Activated CD4-positive, alpha-beta T cell treated with anti-CD3 and anti-CD28 coated beads for 36 hours (primary cell): Measurements from ENCODE around the gene ZC3H12C. TPM values are rescaled to one million over a fixed set of nuclear protein-coding genes. Genes with fewer than 3 reads are reported as not detected.

ENCODE experiments used
- ATAC-seq: fragments of 200-7000 bp; cut with Tn5 transposase; one replicate; pipeline ENCODE4 v1.10.0; 2021; ENCODE audit warnings: mild to moderate bottlenecking, moderate library complexity
- CTCF ChIA-PET: fragments of 350-600 bp; sonication (Branson Sonifier 250); formaldehyde crosslinking; loops from one replicate; lab custom pipeline; 2021; ENCODE audit warnings: antibody characterized with exemption; lab: Charles Lee
- POLR2A ChIA-PET: fragments of 350-600 bp; sonication (Branson Sonifier 250); formaldehyde crosslinking; loops from one replicate; lab custom pipeline; 2021; ENCODE audit warnings: antibody characterized with exemption, inconsistent platforms; lab: Charles Lee
- DNase-seq: peaks from one replicate; pipeline ENCODE4 v3.0.0-alpha.2; 2020
- H3K27ac Mint-ChIP-seq: one replicate; pipeline ENCODE4 v1.8.0; 2021; ENCODE audit warnings: mixed read lengths
- H3K27me3 Mint-ChIP-seq: one replicate; pipeline ENCODE4 v1.8.0; 2021; ENCODE audit warnings: mixed read lengths
- H3K36me3 Mint-ChIP-seq: one replicate; pipeline ENCODE4 v1.8.0; 2021; ENCODE audit warnings: low read depth, mixed read lengths
- H3K4me1 Mint-ChIP-seq: one replicate; pipeline ENCODE4 v1.8.0; 2021; ENCODE audit warnings: mixed read lengths
- H3K4me3 Mint-ChIP-seq: one replicate; pipeline ENCODE4 v1.8.0; 2021; ENCODE audit warnings: mild to moderate bottlenecking, moderate library complexity, mixed read lengths
- H3K9me3 Mint-ChIP-seq: one replicate; pipeline ENCODE4 v1.8.0; 2021; ENCODE audit warnings: low read depth, mixed read lengths
- intact Hi-C, 2 experiments: fragments of 100-400 bp; cut with DNase I in 1 of 2; cut with micrococcal nuclease in 1 of 2; formaldehyde crosslinking; loops; one replicate each; pipeline versions ENCODE4 v1.14.2 to v1.15.1; 2022 to 2024; cut with DNase I, micrococcal nuclease
- total RNA-seq, 2 experiments: library from RNA; stranded (reverse); gene quantifications; one replicate each; pipeline ENCODE4 v1.2.3, GENCODE V29; 2021

ZC3H12C gene
- total RNA-seq, 2 experiments from 2014 or later = 1.6 TPM

DNA sequence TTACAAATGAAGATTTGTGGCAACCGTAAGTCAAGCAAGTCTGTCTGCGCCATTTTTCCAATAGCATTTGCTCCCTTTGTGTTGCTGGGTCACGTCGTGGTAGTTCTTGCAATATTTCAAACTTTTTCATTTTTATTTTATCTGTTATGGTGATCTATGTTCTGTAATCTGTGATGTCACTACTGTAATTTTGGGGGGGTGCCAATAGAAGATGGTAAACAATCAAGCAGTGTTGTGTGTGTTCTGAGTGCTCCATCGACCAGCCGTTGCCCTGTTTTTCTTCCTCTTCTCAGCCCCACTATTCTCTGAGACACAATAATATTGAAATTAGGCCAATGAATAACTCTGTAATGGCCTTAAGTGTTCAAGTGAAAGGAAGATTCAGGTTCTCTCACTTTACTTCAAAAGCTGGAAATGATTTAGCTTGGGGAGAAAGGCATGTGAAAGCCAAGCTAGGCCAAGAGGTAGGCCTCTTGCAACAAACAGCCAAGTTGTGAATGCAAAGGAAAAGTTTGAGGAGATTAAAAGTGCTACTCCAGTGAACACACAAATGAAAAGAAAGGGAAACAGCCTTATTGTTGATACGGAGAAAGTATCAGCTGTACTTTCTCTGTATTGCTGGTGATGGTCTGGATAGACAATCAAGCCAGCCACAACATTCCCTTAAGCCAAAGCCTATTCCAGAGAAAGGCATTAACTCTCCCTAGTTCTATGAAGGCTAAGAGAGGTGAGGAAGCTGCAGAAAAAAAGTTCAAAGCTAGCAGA lies 7.5 kb downstream of the ZC3H12C start:
- DNase-seq (no peak), ATAC-seq (no peak)
- CTCF ChIA-PET = interaction anchor here (1.2 kb wide), 1 partner anchor 27 kb away, joined by 6 read pairs; no protein-coding TSS in a partner anchor
- intact Hi-C loops = no loop called here
- no peaks in the 10 kb centered on the region for H3K9me3 Mint-ChIP-seq
- no peak overlapping the region for H3K4me3 Mint-ChIP-seq
- H3K4me1 Mint-ChIP-seq = no peaks in the 10 kb centered on the region
- no peaks in the 10 kb centered on the region for H3K36me3 Mint-ChIP-seq
- peaks cover 14% of the 10 kb centered on the region for H3K27me3 Mint-ChIP-seq
- POLR2A ChIA-PET = interaction anchor here (0.7 kb wide), 1 partner anchor 50 kb away, joined by 5 read pairs; no protein-coding TSS in a partner anchor
- H3K27ac Mint-ChIP-seq = no peak overlapping the region

DNA sequence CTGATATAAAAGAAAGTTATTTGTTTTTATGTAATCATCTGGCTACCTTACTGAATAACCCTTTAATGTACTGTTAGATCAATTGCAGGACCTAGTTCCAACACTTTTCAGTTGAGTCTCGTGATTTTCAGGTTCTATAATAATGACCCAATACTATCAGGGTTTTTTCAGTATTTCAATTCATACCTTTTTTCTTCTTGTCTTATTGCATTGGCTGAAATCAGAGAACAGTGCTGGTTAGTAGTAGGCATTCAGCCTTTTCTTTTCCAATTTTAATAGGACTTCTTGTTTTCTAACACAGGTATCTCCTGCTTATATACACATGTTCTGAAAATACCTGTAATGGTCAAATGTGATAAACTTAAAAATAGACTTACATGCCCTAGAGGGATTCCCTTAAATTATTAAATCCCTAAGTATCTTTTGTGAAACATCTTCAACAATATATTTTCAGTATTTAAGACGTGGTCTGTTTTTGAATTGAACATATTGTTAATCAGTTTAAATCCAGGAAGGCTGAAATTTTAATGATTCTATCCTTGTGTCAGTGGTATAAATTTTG lies 13.6 kb downstream of the ZC3H12C start:
- H3K4me3 Mint-ChIP-seq = no peak overlapping the region
- H3K9me3 Mint-ChIP-seq = peaks cover 6% of the 10 kb centered on the region
- ATAC-seq (no peak), DNase-seq (no peak)
- H3K4me1 Mint-ChIP-seq = no peaks in the 10 kb centered on the region
- H3K27me3 Mint-ChIP-seq = peaks cover 2% of the 10 kb centered on the region
- CTCF ChIA-PET = no interaction called here
- intact Hi-C loops = no loop called here
- H3K36me3 Mint-ChIP-seq = no peaks in the 10 kb centered on the region
- POLR2A ChIA-PET = no interaction called here
- no peak overlapping the region for H3K27ac Mint-ChIP-seq

DNA sequence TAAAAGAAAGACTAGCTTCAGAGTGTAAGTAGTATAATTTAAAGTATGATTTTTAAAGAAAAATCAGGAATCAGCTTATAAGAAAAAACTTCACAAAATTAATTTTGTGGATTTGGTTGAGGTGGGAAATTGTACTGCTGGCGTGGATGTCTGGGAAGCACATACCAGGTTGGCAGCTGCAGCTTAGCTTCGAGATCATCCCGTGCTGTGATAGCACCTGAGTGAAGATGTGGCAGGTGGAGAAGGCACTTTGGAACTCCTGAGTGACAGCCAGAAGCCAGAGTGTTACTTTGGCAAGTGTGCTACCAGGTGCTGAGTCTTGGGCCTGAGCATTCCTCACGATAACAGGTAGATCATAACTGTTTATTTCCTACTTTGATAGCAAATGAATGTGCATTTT lies 17.7 kb downstream of the ZC3H12C start:
- POLR2A ChIA-PET = no interaction called here
- intact Hi-C loops = no loop called here
- H3K4me1 Mint-ChIP-seq = no peaks in the 10 kb centered on the region
- no peaks in the 10 kb centered on the region for H3K36me3 Mint-ChIP-seq
- H3K27ac Mint-ChIP-seq = no peak overlapping the region
- peaks cover 8% of the 10 kb centered on the region for H3K27me3 Mint-ChIP-seq
- DNase-seq = no peak
- peaks cover 6% of the 10 kb centered on the region for H3K9me3 Mint-ChIP-seq
- ATAC-seq = no peak
- no peak overlapping the region for H3K4me3 Mint-ChIP-seq
- CTCF ChIA-PET = no interaction called here

DNA sequence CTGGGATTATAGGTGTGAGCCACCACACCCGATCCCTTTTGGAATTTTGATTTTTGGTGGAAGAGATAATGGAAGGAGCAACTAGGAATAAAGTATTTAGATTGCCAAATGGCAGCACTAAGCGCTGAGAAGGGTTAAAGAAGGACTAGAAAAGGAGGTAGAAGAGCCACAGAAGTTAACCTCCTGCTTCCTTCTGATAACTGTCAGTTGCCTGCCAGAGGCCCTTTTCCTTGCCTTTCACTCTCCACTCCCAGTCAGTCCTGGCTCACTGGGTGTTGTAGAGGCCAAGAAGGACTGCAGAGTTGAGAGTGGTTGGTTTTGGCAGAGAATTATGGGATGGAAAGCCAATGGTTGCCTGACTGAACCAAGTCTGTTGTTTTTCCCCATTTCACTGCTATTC lies 19.3 kb downstream of the ZC3H12C start:
- no peak for ATAC-seq
- intact Hi-C loops = no loop called here
- ChIA-PET CTCF (no interaction called here), POLR2A (no interaction called here)
- H3K4me1 Mint-ChIP-seq = no peaks in the 10 kb centered on the region
- no peak overlapping the region for H3K27ac Mint-ChIP-seq
- no peaks in the 10 kb centered on the region for H3K36me3 Mint-ChIP-seq
- H3K9me3 Mint-ChIP-seq = no peaks in the 10 kb centered on the region
- no peak for DNase-seq
- H3K4me3 Mint-ChIP-seq = no peak overlapping the region
- peaks cover 8% of the 10 kb centered on the region for H3K27me3 Mint-ChIP-seq

DNA sequence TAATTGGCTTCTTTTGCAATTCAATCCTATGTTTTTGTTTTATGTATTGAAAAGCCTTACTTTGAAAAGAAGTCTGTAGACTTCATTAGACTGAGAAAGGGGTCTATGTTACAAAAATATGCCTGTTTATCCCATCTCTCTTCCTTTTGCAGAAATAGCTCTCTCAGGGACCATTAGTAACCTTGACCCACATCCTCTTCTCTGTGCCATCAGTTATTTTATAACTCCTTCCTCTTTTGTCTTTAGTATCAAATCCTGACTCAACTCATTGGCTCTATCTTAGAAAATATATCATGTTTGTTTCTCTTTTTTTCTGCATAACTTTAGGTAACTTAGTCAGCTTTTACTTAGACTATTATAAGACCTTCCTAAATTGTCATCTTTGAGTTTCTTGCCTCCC lies 20.3 kb downstream of the ZC3H12C start:
- Mint-ChIP-seq H3K27ac (no peak overlapping the region), H3K9me3 (no peaks in the 10 kb centered on the region), H3K4me3 (no peak overlapping the region), H3K27me3 (peaks cover 8% of the 10 kb centered on the region), H3K36me3 (no peaks in the 10 kb centered on the region), H3K4me1 (no peaks in the 10 kb centered on the region)
- ChIA-PET CTCF (no interaction called here), POLR2A (no interaction called here)
- DNase-seq = no peak
- intact Hi-C loops = no loop called here
- no peak for ATAC-seq

DNA sequence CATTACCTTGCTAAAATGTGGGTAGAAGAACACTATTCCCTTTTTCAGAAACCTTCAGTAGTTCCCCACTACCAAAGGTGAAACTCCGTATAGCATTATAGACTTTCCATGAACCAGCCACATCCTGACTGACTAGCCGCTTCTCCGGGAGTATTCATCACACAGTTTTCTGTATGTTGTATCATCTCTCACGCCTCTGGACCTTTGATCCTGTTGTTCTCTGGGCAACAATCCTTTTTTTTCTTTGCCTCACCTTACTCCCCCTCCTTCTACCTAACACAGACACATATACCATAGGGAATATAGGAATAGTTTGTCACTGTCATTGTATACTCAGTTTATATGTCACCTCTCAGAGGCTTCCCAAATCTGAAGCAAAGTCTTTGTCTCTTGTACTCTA lies 20.8 kb downstream of the ZC3H12C start:
- no peaks in the 10 kb centered on the region for H3K4me1 Mint-ChIP-seq
- no peak overlapping the region for H3K4me3 Mint-ChIP-seq
- intact Hi-C loops = no loop called here
- H3K27ac Mint-ChIP-seq = no peak overlapping the region
- no peaks in the 10 kb centered on the region for H3K36me3 Mint-ChIP-seq
- H3K9me3 Mint-ChIP-seq = no peaks in the 10 kb centered on the region
- peaks cover 8% of the 10 kb centered on the region for H3K27me3 Mint-ChIP-seq
- ChIA-PET POLR2A (no interaction called here), CTCF (no interaction called here)
- ATAC-seq = no peak
- no peak for DNase-seq

DNA sequence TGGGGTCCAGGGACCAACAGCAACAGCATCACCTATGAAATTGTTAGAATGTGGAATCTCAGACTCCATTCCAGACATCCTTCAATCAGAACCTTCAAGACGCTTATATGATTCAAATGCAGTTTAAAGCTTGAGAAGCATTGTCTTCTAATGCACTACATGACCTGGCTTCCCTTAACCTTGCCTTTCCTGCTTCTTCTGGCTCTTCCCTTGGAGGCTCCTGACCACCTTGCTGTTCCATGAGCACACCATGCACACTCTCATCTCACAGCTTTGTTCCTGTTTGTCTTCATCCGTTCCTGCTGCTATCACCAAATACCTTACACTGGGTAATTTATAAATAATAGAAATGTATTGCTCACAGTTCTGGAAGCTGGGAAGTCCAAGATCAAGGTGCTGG lies 26.1 kb downstream of the ZC3H12C start:
- Mint-ChIP-seq H3K9me3 (no peaks in the 10 kb centered on the region), H3K27ac (no peak overlapping the region), H3K27me3 (peaks cover 6% of the 10 kb centered on the region), H3K4me1 (no peaks in the 10 kb centered on the region), H3K36me3 (no peaks in the 10 kb centered on the region), H3K4me3 (no peak overlapping the region)
- ChIA-PET CTCF (no interaction called here), POLR2A (no interaction called here)
- DNase-seq (no peak), ATAC-seq (no peak)
- intact Hi-C loops = no loop called here

DNA sequence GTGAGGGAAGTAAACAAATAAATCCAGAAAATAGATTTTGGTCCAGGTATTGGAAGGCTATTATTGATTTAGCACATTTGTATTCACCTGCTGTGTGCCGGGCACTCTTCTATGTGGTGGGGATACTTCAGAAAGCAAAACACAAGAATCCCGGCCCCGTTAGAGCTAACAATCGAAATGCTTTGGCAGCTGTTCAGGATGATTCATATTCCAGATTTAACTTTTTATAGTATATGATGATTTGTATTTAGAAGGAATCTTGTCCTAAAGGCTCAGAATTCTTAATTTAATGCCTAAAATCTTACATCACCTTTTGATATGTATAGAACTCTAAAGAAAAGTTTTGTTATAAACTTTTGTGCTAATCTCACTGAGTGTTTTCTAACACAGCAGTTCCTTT lies 28.0 kb downstream of the ZC3H12C start:
- intact Hi-C loops = no loop called here
- DNase-seq = no peak
- ATAC-seq = no peak
- H3K9me3 Mint-ChIP-seq = no peaks in the 10 kb centered on the region
- no peak overlapping the region for H3K4me3 Mint-ChIP-seq
- ChIA-PET POLR2A (no interaction called here), CTCF (no interaction called here)
- H3K36me3 Mint-ChIP-seq = no peaks in the 10 kb centered on the region
- no peaks in the 10 kb centered on the region for H3K4me1 Mint-ChIP-seq
- peaks cover 6% of the 10 kb centered on the region for H3K27me3 Mint-ChIP-seq
- no peak overlapping the region for H3K27ac Mint-ChIP-seq

DNA sequence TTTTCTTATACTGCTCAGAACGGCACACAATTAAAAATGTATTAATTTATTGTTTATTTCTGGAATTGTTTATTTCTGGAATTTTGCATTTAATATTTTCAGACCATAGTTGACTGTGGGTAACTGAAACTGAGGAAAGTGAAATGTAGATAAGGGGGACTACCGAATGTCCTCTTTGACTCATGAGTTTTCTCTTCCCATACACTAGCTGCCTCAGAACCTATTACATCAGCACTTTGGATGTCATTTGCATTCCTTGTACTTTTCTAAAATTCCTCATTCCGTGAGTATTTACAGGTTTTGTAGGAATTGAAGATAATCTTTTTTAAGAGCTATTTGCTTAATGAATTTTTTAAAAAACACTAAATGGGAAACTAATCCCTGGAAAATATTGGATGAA lies 29.8 kb downstream of the ZC3H12C start:
- Mint-ChIP-seq H3K27me3 (peaks cover 6% of the 10 kb centered on the region), H3K9me3 (no peaks in the 10 kb centered on the region), H3K27ac (no peak overlapping the region), H3K4me3 (no peak overlapping the region), H3K36me3 (no peaks in the 10 kb centered on the region), H3K4me1 (no peaks in the 10 kb centered on the region)
- DNase-seq (no peak), ATAC-seq (no peak)
- POLR2A ChIA-PET = no interaction called here
- intact Hi-C loops = no loop called here
- CTCF ChIA-PET = no interaction called here

DNA sequence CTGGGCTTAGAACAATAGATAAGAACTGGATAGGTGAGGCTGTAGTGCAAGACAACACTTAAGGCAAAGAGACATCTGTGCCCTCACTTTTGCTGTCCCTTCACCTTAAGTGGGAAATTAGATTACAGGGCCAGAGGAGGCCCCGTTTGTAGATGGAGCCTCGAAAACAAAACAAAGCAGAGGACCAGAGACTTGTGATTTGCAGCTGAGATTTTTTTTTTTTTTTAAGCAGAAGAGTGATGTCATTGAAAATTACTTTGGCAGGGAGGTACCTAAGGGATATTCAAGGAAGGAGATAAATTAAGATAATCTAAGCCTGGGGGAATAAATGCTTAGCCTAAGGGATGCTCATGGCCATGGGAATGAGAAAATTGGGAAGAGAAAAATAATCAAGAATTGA lies 31.4 kb downstream of the ZC3H12C start:
- ChIA-PET POLR2A (no interaction called here), CTCF (no interaction called here)
- intact Hi-C loops = no loop called here
- ATAC-seq = no peak
- H3K36me3 Mint-ChIP-seq = no peaks in the 10 kb centered on the region
- no peak overlapping the region for H3K27ac Mint-ChIP-seq
- no peak overlapping the region for H3K4me3 Mint-ChIP-seq
- no peaks in the 10 kb centered on the region for H3K4me1 Mint-ChIP-seq
- no peak for DNase-seq
- H3K27me3 Mint-ChIP-seq = peaks cover 6% of the 10 kb centered on the region
- no peaks in the 10 kb centered on the region for H3K9me3 Mint-ChIP-seq

DNA sequence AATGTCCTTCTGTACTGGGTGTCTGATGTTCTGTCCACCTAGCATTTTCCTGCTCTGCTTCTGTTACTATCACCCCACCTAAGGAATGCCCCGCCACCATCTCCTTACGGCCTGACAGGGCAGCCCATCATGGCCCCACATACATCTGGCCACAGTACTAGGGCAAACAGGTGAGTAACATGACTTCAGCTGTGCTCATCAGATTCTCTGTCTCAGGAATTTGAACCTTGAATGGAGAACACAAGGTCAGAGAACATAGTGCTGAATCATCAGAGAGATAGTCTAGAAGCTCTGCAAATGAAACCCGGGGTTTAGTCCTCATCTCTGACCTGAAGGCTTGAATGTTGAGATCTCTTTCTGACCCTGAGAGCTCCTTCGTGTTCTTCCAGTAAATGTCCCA lies 32.4 kb downstream of the ZC3H12C start:
- POLR2A ChIA-PET = no interaction called here
- Mint-ChIP-seq H3K4me3 (no peak overlapping the region), H3K36me3 (no peaks in the 10 kb centered on the region), H3K27ac (no peak overlapping the region), H3K4me1 (no peaks in the 10 kb centered on the region), H3K9me3 (no peaks in the 10 kb centered on the region), H3K27me3 (peaks cover 6% of the 10 kb centered on the region)
- CTCF ChIA-PET = no interaction called here
- ATAC-seq = no peak
- intact Hi-C loops = no loop called here
- no peak for DNase-seq

DNA sequence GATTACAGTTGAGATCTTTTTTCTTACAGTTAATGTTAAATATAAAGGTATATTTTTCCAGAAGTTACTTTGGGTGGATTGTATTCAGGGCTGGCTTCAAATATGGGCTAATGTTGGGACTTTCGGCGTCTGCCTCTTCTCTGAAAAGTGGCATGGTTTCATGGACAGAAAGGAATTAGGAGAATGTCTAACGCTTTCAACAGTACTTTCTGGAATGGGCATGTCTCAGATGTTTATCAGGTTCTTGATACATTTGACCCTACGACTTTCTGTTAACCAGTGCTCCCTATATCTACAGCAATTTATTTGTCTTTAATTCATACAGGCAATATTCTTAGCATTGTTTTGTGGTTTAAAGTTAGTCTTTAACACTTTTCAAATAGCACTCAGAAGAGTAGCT lies 33.7 kb downstream of the ZC3H12C start:
- intact Hi-C loops = no loop called here
- H3K27ac Mint-ChIP-seq = no peak overlapping the region
- ChIA-PET POLR2A (no interaction called here), CTCF (interaction anchor here (1.5 kb wide), 1 partner anchor 26 kb away, joined by 6 read pairs; no protein-coding TSS in a partner anchor)
- peaks cover 9% of the 10 kb centered on the region for H3K27me3 Mint-ChIP-seq
- H3K4me1 Mint-ChIP-seq = no peaks in the 10 kb centered on the region
- no peak overlapping the region for H3K4me3 Mint-ChIP-seq
- no peaks in the 10 kb centered on the region for H3K9me3 Mint-ChIP-seq
- no peaks in the 10 kb centered on the region for H3K36me3 Mint-ChIP-seq
- DNase-seq (no peak), ATAC-seq (no peak)
